HG03060 (cell line): ENCODE data around the gene AEN.
A peak's percentile ranks its signal among the peaks of the same experiment; 100 is the strongest.

Source experiments
- ATAC-seq: cut with Tn5 transposase; IDR thresholded peaks from one replicate; pipeline ENCODE4 v1.9.1; 2021; ENCODE audit warnings: low read depth, moderate number of reproducible peaks; ENCODE audit not compliant: unreplicated experiment

AEN gene

GRCh38 chr15:88648357-88649214 lies 27.4 kb downstream of the AEN start:
- no peak for ATAC-seq

- peak; percentile 56 for ATAC-seq
These were observed 28.2 kb downstream of the AEN start for GRCh38 chr15:88649286-88649733.

DNA sequence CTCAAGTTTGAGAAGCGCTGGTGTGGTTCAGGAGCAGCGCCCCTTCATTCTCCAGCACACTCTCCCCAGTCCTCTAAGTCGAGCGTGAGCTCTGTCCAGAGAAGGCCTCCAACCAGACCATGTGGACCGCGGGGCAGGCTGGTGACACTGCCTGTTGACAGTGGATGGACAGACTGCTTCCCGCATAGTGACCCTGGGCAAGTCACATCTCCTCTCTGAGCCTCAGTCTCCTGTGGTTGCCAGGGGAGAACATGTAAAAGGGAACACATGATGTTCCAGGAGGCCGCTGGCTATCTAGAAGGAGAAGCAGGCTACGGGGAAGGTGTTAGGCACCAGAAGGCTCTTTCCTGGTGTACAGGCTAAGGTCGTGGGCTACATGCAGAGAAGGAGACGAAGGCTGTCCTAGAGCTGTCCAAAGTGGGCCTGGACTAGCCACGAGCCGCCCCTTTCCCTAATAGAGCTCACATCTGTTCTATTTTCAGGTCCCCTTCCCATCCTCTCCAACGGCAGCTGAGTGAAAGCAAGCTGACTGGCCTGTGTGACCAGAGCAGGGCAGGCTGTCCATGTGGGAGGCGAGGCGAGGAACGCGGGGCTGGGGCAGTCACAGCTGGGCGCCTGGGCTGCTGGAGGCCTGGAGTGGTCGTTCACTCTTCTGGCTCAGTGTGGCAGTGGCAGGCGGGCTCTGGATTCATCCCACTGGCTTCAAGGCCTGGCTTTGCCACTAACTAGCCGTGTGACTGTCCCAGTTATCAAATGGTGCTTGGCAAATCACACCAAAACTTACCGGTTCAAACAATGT lies 28.8 kb downstream of the AEN start:
- ATAC-seq = no peak

- no peak for ATAC-seq
These were observed 29.4 kb downstream of the AEN start for GRCh38 chr15:88650556-88650955.

- ATAC-seq = no peak
These were observed 30.1 kb downstream of the AEN start for GRCh38 chr15:88651136-88651732.

DNA sequence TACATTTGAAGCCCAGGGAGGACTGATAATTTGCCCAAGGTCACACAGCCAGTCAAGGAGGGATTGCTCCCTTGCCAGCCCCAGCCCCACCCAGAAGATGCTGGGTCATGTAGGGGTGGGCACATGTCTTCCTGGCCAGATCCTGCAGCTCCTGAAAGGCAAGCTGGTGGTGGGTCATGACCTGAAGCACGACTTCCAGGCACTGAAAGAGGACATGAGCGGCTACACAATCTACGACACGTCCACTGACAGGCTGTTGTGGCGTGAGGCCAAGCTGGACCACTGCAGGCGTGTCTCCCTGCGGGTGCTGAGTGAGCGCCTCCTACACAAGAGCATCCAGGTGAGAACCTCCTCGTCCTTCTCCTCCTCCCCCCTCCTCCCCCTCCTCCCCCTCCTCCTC lies 30.8 kb downstream of the AEN start:
- ATAC-seq = no peak

GRCh38 chr15:88652456-88653199 lies 31.5 kb downstream of the AEN start:
- no peak for ATAC-seq

GRCh38 chr15:88653200-88654064 lies 32.3 kb downstream of the AEN start:
- no peak for ATAC-seq

DNA sequence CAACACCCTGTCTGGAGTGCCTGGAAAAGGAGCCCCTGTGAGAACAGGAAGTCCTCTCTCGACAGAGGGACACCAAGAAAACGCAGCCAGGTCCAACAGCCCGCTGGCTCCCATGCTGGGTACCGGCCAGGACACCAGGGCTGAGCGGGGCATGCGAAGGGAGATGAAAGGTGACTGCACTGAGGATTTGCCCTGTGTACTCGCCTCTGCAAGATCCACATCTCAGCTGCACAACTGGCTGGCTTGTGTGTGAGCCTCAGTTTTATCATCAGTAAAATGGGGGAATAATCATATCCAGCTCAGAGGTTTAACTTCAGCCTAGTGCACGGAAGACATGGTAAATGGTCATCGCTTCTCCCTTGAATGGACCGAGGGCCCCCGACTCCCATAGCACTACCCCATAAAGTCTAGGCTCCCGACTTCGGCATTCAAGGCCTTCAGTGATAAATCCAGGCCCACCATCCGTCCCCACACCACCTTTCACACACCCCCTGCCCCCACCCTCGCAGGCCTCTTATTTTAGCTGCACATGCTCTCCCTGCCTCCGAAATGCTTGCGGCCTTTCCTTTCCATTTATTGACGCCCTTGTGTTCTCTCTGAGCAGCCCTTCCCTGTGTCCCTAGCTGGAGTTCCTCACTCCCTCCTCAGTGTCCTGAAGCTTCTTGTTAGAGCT lies 33.4 kb downstream of the AEN start:
- no peak for ATAC-seq

- no peak for ATAC-seq
These were observed 34.0 kb downstream of the AEN start for GRCh38 chr15:88655103-88655553.

DNA sequence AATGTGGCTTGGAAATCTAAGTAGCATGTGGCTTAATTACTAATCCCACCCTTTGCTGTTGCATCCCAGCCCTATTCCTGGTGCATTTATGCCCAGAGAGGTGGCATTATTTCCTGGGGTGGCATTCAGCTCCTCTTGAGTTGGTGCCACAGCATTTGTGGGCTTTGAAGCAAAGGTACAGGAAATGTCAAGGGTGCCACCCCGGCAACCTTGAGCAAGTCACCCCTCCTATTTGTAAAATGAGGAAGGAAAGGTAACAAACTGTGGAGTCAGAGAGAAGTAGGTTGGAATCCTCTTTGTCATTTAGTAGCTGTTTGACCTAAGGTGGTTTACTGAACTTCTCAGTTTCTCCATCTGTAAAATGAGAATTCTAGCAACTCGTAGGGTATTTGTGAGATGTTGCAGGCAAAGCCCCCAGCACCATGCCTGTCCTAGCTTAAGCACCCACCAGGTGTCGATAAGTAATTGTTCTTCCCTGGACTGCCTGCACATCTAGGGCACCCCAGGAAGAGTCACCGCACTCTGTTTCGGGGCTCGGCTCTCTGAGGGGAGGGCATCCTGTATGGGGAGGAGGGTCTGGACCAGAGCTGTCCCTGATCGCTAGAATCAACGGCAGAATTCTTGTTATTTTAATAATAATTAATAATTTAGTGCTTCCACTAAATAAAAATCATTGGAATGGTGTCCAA lies 34.8 kb downstream of the AEN start:
- ATAC-seq = no peak

DNA sequence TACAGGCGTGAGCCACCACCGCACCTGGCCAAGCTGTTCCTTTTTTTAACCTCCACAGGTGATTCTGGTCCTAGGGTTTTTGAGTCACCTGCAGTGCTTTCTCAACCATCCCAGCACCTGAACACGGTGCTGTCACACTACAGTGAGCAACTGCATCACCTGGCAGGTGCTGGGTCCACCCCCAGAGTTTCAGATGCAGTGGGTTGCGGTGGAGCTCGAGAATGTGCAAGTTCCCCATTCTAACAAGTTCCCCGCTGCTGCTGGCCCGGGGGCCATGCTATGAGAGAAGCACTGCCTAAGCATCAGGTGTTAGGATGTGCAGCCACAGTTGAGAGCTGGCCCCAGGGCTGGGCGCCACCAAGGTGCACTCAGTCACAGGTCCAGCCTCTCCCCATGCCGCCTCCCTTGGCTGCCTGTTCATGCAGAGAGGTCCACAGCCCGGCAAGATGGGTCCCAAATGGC lies 35.7 kb downstream of the AEN start:
- peak; percentile 79 for ATAC-seq

GRCh38 chr15:88657326-88658069 lies 36.4 kb downstream of the AEN start:
- ATAC-seq = no peak

GRCh38 chr15:88658070-88658965 lies 37.2 kb downstream of the AEN start:
- ATAC-seq = no peak

DNA sequence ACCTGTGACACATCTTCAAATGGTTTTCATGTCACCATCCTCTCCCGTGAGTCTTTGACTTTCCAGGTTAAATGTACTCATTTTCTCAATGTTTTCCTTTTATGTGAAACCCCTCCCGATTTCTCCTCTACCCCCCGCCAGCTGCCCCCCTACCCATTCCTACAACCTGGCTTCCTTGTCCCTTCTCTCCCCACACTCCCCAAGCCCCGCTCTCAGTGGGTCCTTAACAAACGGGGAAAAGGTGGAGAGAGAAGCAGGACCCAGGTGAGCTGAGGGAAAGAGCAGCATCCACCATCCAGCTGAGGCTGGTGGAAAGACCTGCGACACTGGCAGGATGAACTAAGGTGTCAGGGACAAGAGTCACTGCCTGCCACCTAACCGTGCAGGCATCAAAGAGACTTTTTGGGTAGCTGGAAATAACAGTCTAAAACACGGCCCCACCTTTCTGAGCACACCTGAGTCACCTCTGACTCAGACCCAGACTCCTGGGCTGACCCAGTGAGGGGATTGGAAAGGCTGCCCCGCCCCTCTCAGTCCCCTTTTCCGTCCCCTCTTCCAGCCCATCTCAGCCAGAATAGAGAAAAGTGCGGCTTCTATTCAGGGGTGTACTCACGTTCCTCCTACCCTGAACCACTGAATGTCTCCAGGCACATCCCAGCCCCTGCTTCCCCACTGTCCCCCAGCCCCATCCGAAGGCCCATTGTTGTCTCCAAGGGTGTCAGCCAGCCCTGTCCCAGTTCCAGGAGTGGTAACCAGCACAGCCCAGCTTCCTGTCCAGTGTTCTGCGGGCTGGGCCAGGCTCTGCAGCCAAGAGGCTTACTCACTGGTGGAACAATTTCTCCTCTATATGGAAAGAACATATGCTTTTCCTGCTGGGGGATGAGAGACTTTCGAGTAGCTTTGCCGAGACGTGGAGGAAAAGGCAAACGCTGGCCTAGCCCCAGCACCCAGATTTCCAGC lies 38.1 kb downstream of the AEN start:
- no peak for ATAC-seq
